ENCODE data around the gene C10orf143. TPM values are rescaled to one million over a fixed set of nuclear protein-coding genes. Genes with fewer than 3 reads are reported as not detected.

Gene C10orf143
- total and polyA plus RNA-seq, 2 of the 8 experiments (the other 6 are each of a cell fraction or from before 2014, with no cell fraction given), result 1.6 to 2.0 TPM

DNA sequence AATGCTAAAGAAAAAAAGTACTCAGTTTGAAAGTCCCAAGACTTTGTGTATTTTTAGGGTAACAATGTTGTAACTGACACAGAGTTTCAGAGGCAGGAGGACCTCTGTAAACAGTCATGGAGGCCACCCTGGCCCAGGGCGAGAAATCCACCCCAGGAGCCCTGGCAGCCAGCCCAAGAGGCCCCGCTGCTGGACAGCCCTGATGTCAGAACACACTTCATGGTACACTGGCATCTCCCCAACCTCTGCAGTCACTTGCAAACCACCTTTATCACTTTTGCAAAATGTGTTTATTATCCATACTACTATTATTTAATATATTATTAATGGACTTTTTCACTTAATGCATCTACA lies 30.2 kb downstream of the C10orf143 start:
- H4K20me1 ChIP-seq (replicated peaks in 1 of 2; ENCODE audit: control insufficient read depth in 1 of 2, insufficient read depth in 2 of 2, low read length in 2 of 2), result no peaks in the 10 kb centered on the region
- H3K4me1 ChIP-seq (replicated peaks in 1 of 4; ENCODE audit: control insufficient read depth in 3 of 4, insufficient read depth in 4 of 4, low read length in 3 of 4), result no peaks in the 10 kb centered on the region
- H2BK12ac ChIP-seq (ENCODE audit: low read depth, low read length), result no peak overlapping the region
- no peak overlapping the region for H4K91ac ChIP-seq (replicated peaks; ENCODE audit: insufficient read length, low read length)
- WGBS, 2 experiments (ENCODE audit: extremely low coverage in 1 of 2, insufficient coverage in 1 of 2, insufficient read length in 1 of 2, insufficient replicate concordance in 2 of 2, low coverage in 1 of 2, low lambda C conversion rate in 2 of 2, missing lambda C conversion rate in 1 of 2), result 89% methylated on average over 2 of the region's 2 CpGs; no CpG with 5 or more reads in 1 of the 2 experiments
- H4K8ac ChIP-seq (ENCODE audit: extremely low read depth, insufficient read depth, low read length), result no peak overlapping the region
- H3K56ac ChIP-seq (replicated peaks; ENCODE audit: insufficient read length, low read depth, low read length), result no peak overlapping the region
- no peaks in the 10 kb centered on the region for H3K9me3 ChIP-seq (ENCODE audit: insufficient read depth in 2 of 2, low read depth in 1 of 2, low read length in 1 of 2)
- H2BK120ac ChIP-seq (replicated peaks; ENCODE audit: low read depth, low read length), result no peak overlapping the region
- H3K27ac ChIP-seq (ENCODE audit: low read depth, low read length), result no peak overlapping the region
- H3K36me3 ChIP-seq (ENCODE audit: control insufficient read depth in 2 of 4, insufficient read depth in 4 of 4, low read length in 3 of 4), result no peaks in the 10 kb centered on the region
- H2BK5ac ChIP-seq (ENCODE audit: low read depth, low read length), result no peak overlapping the region
- no peaks in the 10 kb centered on the region for H3K27me3 ChIP-seq (replicated peaks in 1 of 4; ENCODE audit: control insufficient read depth in 3 of 4, extremely low read depth in 1 of 4, insufficient read depth in 3 of 4, low read length in 3 of 4)
- H3K4me2 ChIP-seq (ENCODE audit: insufficient read depth in 1 of 2, low read depth in 2 of 2, low read length in 2 of 2), result no peak overlapping the region
- DNase-seq (ENCODE audit: low read depth in 1 of 2, low spot score in 2 of 2) (no peak), FAIRE-seq (no peak)
- H2AFZ ChIP-seq (ENCODE audit: low read length), result no peak overlapping the region
- H3K23ac ChIP-seq (ENCODE audit: insufficient read length), result no peak overlapping the region
- no peak overlapping the region for H3K14ac ChIP-seq (ENCODE audit: insufficient read length)
- H3K4ac ChIP-seq (replicated peaks; ENCODE audit: insufficient read length, low read depth, low read length), result no peak overlapping the region
- H3K79me2 ChIP-seq (ENCODE audit: control insufficient read depth in 1 of 2, insufficient read depth in 2 of 2, low read length in 2 of 2), result no peaks in the 10 kb centered on the region
- no peak overlapping the region for H2AK5ac ChIP-seq (ENCODE audit: low read depth, low read length)
- no peaks in the 10 kb centered on the region for H3K23me2 ChIP-seq (ENCODE audit: low read depth, low read length)
- no peak overlapping the region for H3K9ac ChIP-seq (replicated peaks in 1 of 4; ENCODE audit: extremely low read depth in 1 of 4, low read depth in 3 of 4, low read length in 3 of 4)
- ChIA-PET POLR2A (ENCODE audit: partially characterized antibody) (no interaction called here), CTCF (ENCODE audit: partially characterized antibody) (no interaction called here)
- no peak overlapping the region for H3K4me3 ChIP-seq (ENCODE audit: extremely low read depth in 1 of 4, insufficient read depth in 2 of 4, low read depth in 3 of 4, low read length in 4 of 4)
- no peak overlapping the region for H2BK20ac ChIP-seq (ENCODE audit: low read length)
- no peak overlapping the region for H3K18ac ChIP-seq (ENCODE audit: extremely low read depth, low read length)
- H4K5ac ChIP-seq (ENCODE audit: insufficient read length, low read depth, low read length), result no peak overlapping the region
- H3K79me1 ChIP-seq (ENCODE audit: low read depth, low read length), result no peaks in the 10 kb centered on the region
- H2BK15ac ChIP-seq (ENCODE audit: low read length), result no peak overlapping the region
- TF ChIP-seq RXRA (IDR thresholded peaks at IDR 0.05; ENCODE audit: insufficient read depth, low read depth, low read length) (no peak), KDM1A (IDR thresholded peaks at IDR 0.05; ENCODE audit: borderline replicate concordance, low read length) (no peak), NRF1 (IDR thresholded peaks at IDR 0.05; ENCODE audit: low read depth, low read length) (no peak), TAF1 (IDR thresholded peaks at IDR 0.05; ENCODE audit: low read depth, low read length) (no peak), SP2 (IDR thresholded peaks at IDR 0.05; ENCODE audit: low read length) (no peak), TEAD4 (IDR thresholded peaks at IDR 0.05; ENCODE audit: low read depth, low read length) (no peak), TBP (IDR thresholded peaks at IDR 0.05; ENCODE audit: low read depth, low read length) (no peak), RNF2 (IDR thresholded peaks at IDR 0.05; ENCODE audit: borderline replicate concordance, low read depth, low read length, missing control alignments, poor library complexity, severe bottlenecking) (no peak), SUZ12 (IDR thresholded peaks at IDR 0.05; ENCODE audit: low read length) (no peak), CHD1 (IDR thresholded peaks at IDR 0.05; ENCODE audit: low read depth, low read length) (no peak), KDM4A (IDR thresholded peaks at IDR 0.05; ENCODE audit: low read depth, low read length, severe bottlenecking) (no peak), CBX5 (IDR thresholded peaks at IDR 0.05; ENCODE audit: low read depth, low read length) (no peak)
- TF ChIP-seq, protein P1, sequence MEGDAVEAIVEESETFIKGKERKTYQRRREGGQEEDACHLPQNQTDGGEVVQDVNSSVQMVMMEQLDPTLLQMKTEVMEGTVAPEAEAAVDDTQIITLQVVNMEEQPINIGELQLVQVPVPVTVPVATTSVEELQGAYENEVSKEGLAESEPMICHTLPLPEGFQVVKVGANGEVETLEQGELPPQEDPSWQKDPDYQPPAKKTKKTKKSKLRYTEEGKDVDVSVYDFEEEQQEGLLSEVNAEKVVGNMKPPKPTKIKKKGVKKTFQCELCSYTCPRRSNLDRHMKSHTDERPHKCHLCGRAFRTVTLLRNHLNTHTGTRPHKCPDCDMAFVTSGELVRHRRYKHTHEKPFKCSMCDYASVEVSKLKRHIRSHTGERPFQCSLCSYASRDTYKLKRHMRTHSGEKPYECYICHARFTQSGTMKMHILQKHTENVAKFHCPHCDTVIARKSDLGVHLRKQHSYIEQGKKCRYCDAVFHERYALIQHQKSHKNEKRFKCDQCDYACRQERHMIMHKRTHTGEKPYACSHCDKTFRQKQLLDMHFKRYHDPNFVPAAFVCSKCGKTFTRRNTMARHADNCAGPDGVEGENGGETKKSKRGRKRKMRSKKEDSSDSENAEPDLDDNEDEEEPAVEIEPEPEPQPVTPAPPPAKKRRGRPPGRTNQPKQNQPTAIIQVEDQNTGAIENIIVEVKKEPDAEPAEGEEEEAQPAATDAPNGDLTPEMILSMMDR (IDR thresholded peaks at IDR 0.05; ENCODE audit: control extremely low read depth in 1 of 3, insufficient read depth in 1 of 3, low read depth in 1 of 3, low read length in 3 of 3), result no peak

Data from H1 (cell line).